ENCODE measurements around the gene RGPD6. TPM values are rescaled to one million over a fixed set of nuclear protein-coding genes. Genes with fewer than 3 reads are reported as not detected.
"Not testable (repeated sequence)": the region's sequence is repeated elsewhere in the genome, so short reads cannot be mapped to it uniquely, and the experiment has no call there.

The RGPD6 gene
- polyA plus RNA-seq (2013, experiment 1 of 2): 29.6 TPM
- polyA plus RNA-seq (2013, experiment 2 of 2): 34.1 TPM

DNA sequence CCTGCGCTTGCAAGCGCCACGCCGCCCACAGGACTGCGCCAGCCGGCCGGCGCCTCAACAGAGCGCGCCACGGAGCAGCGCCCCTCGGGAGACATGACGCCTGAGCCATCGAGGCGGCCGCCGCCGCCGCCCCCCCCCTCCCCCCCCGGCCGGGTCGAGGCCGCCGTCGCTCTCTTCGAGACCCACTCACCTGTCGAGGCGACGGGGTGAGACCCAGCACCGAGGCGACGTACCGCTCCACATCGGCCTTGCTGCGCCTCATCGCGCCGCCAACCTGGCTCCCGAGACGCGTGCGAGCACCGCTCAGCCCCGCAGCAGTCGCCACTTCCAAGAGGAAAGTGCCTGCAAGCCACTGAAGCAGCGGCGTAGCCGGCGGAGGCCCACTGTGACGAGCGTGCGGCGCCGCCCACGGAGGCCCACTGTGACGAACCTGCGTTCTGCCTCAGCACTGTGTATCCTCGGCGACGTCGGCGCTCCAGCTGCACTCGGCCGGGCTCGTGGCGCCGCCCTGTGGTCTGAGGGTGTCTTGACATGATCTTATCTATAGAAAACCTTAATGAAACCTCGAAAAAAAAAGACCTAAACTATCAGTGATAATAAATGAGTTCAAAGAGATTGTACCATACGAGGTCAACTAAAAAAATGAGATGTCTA lies at the start of gene RGPD6:
RGPD6 (minus strand) TSS at position 460 of the 654 bp plus-strand sequence; CDS start at position 262, 198 bp downstream.
- H3K9me3 ChIP-seq (ENCODE audit: control insufficient read depth, low read length): not testable (repeated sequence)

DNA sequence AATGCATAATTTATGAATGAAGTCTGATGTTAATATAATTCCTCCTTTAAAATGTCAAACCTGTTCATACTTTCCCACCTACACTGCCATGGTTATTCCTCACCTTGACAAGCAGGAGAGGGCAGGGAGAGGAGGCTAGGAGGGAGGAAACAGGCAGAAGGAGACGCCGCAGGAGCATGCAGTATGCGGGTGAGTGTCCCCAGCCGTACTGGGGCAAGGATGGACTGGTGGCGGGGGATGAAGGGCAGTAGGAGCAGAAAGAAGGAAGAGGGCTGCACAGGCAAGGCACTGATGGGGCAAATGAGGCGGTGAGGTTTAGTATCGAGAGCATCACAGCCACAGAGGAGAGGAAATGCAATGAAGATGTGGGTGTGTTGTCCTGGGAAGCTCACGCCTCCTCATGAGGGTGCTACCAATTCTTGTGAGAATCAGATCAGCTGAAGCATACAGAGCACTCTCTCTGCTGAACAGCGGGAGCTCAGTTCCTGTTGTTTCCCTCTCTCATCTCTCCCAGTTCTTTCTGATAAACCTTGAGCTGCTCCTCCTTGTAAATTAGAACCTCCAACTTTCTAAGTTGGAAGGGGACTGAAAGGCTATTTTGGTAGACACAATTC lies 42.4 kb upstream of the RGPD6 start:
- H3K36me3 ChIP-seq (ENCODE audit: control insufficient read depth, insufficient read depth, low read length); H3K4me3 ChIP-seq (ENCODE audit: extremely low read depth, insufficient read depth, low read length, poor library complexity, severe bottlenecking); H3K27ac ChIP-seq (ENCODE audit: low read depth, low read length, severe bottlenecking); H3K4me1 ChIP-seq (ENCODE audit: control insufficient read depth, insufficient read depth, low read length, poor library complexity, severe bottlenecking); H3K9me3 ChIP-seq (ENCODE audit: control insufficient read depth, low read length): not testable (repeated sequence)
- no CpG with 5 or more reads among the region's 9 CpGs for WGBS, 2 experiments (ENCODE audit: insufficient coverage in 2 of 2)

More for the DNA sequence above, at the start of gene RGPD6:
- H3K36me3 ChIP-seq (ENCODE audit: control insufficient read depth, insufficient read depth, low read length); H3K4me1 ChIP-seq (ENCODE audit: control insufficient read depth, insufficient read depth, low read length, poor library complexity, severe bottlenecking); H3K4me3 ChIP-seq (ENCODE audit: extremely low read depth, insufficient read depth, low read length, poor library complexity, severe bottlenecking); H3K27ac ChIP-seq (ENCODE audit: low read depth, low read length, severe bottlenecking): not testable (repeated sequence)
- WGBS, 2 experiments (ENCODE audit: insufficient coverage in 2 of 2): no CpG with 5 or more reads among the region's 70 CpGs

DNA sequence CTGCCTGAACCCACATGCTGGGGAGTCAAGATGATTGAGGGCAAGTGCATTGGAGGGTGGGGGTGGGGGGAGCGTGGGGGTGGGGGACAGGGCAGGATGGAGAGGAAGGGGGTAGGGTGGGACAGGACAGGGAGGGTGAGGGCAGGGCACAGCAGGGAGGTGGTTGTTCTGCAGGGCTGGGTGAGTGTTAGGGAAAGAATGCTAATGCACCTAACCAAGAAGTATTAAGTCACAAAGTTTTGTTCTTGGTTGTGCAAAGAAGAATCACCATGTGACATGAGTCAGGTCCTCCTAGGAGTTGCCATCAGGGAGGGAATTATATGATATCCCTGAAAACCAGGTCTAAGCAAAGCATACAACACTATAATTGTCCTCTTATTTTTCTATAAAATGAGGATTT lies 36.9 kb upstream of the RGPD6 start:
- H3K4me3 ChIP-seq (ENCODE audit: extremely low read depth, insufficient read depth, low read length, poor library complexity, severe bottlenecking); H3K27ac ChIP-seq (ENCODE audit: low read depth, low read length, severe bottlenecking); H3K36me3 ChIP-seq (ENCODE audit: control insufficient read depth, insufficient read depth, low read length); H3K4me1 ChIP-seq (ENCODE audit: control insufficient read depth, insufficient read depth, low read length, poor library complexity, severe bottlenecking); H3K9me3 ChIP-seq (ENCODE audit: control insufficient read depth, low read length): not testable (repeated sequence)
- WGBS, 2 experiments (ENCODE audit: insufficient coverage in 2 of 2): no CpG with 5 or more reads among the region's 1 CpG

DNA sequence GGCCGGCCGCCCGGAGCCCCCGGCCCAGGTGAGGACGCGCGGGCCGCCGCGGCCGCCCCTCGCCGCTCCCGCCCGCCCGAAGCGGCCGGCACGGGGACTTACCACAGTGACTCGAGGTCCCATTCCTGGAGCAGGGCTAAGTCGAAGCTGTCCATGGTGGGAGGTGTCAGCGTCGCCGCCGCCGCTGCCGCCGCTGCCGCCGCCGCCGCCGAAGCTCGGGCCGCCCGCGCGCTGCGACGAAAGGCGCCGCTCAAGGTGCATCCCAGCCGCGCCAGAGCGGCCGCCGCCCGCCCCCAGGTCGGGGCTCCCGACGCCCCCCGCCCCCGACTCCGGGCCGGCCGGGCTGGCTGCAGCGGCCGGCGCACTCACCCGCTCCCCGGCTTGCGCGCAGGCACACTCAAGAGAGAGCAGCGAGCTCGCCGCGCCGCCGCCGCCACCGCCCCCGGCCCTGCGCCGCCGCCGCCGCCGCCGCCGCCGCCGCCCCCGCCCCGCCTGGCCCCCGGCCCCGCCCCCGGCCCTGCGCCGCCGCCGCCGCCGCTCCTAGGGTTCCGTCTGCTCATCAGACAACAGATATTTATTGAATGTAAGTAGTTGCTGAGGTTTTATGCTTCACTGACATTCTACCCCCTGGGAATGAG lies 33.7 kb upstream of the RGPD6 start:
- H3K9me3 ChIP-seq (ENCODE audit: control insufficient read depth, low read length); H3K4me3 ChIP-seq (ENCODE audit: extremely low read depth, insufficient read depth, low read length, poor library complexity, severe bottlenecking); H3K36me3 ChIP-seq (ENCODE audit: control insufficient read depth, insufficient read depth, low read length); H3K27ac ChIP-seq (ENCODE audit: low read depth, low read length, severe bottlenecking); H3K4me1 ChIP-seq (ENCODE audit: control insufficient read depth, insufficient read depth, low read length, poor library complexity, severe bottlenecking): not testable (repeated sequence)
- WGBS, 2 experiments (ENCODE audit: insufficient coverage in 2 of 2): 0% methylated on average over 10 of the region's 94 CpGs; no CpG with 5 or more reads in 1 of the 2 experiments

DNA sequence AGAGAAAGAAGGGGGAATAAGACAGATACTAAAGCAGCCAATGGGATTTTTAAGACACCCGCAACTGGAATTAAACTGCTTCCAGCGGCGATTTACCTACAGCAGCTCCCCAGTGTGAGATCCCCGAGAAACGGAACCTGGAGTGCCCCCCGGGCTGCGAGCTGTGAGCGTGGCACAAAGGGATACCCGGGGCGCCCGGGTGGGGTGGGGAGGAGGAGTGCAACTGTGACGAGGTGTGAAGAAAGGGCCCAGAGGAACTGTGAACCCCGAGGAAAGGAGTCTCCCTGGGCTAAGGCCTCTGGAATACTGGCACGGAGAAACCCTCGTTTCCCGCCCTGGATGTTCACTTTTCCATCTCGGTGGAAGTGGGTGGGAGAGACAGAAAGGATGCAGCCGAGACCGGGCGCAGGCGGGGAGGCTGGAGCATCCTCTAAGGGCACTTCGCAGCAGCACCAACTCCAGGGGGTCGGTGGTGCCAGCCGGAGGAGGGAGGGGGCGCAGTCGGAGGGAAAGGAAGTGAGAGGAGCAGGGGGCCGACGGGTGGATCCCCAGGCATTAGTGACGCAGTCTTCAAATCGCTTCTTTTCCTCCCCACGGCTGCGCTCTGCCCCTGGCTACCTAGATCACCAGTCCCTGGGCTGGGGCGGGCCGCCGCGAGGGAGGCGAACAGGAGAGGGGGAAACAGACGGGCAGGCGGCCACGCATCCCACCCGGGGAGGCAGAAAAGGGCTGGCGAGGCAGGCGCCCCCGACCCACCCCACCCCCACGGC lies 33.0 kb upstream of the RGPD6 start:
- H3K36me3 ChIP-seq (ENCODE audit: control insufficient read depth, insufficient read depth, low read length); H3K4me1 ChIP-seq (ENCODE audit: control insufficient read depth, insufficient read depth, low read length, poor library complexity, severe bottlenecking); H3K9me3 ChIP-seq (ENCODE audit: control insufficient read depth, low read length); H3K27ac ChIP-seq (ENCODE audit: low read depth, low read length, severe bottlenecking): not testable (repeated sequence)
- H3K4me3 ChIP-seq (ENCODE audit: extremely low read depth, insufficient read depth, low read length, poor library complexity, severe bottlenecking): peak overlapping the region; percentile 2
- no CpG with 5 or more reads among the region's 45 CpGs for WGBS, 2 experiments (ENCODE audit: insufficient coverage in 2 of 2)

DNA sequence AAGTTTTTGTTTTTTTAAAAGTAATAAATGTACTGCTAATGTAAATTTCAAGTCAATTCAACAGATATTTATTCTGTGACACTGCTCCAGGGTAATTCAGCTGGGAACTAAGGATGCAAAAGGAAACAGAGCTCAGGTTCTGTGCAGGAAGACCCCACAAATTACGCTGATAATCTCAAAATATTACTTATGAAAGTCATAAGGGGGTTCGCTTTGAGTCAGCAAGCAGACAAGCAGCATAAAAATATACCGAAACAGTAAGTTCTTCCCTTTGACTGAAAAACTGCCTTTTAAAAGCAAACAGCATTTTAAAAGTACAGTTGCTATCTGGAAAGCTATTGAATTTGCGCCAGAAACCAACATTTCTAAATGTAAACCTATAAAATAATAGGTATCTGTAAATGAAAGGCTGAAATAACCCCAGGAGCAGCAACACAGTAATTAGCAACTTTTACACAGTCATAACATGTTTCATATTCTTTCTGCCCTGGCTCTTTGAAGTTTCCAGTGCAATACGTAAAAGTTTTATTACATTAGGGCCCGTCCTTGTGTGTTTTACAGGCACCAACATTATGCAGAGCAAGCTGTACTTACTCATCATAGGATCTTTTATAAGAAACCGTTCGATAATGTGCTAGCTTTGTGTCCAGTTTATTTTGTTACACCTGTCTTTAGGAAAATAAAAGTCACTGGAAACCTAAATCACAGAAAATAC lies 31.9 kb upstream of the RGPD6 start:
- not testable (repeated sequence) for H3K36me3 ChIP-seq (ENCODE audit: control insufficient read depth, insufficient read depth, low read length); H3K4me3 ChIP-seq (ENCODE audit: extremely low read depth, insufficient read depth, low read length, poor library complexity, severe bottlenecking); H3K9me3 ChIP-seq (ENCODE audit: control insufficient read depth, low read length); H3K27ac ChIP-seq (ENCODE audit: low read depth, low read length, severe bottlenecking); H3K4me1 ChIP-seq (ENCODE audit: control insufficient read depth, insufficient read depth, low read length, poor library complexity, severe bottlenecking)
- no CpG with 5 or more reads among the region's 8 CpGs for WGBS, 2 experiments (ENCODE audit: insufficient coverage in 2 of 2)

DNA sequence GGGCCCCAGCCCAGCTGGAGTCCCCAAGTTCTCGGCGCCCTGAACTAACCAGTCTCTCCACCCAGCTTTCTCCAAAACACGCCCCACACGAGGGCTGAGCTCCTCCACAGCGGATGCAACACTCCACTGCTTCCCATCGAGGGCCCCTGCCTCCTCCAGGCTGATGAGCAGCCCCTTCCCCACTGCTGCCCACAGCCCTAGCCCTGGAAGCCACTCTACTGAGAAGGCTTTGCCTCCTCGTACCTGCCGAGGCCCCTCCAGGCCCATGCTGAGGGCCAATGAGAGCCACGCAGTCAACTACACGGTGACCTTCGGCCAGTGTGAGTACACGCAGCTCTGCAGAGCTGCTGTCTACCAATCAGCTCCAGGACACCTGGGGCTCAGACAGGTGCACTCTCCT lies 28.0 kb upstream of the RGPD6 start:
- not testable (repeated sequence) for H3K36me3 ChIP-seq (ENCODE audit: control insufficient read depth, insufficient read depth, low read length); H3K4me1 ChIP-seq (ENCODE audit: control insufficient read depth, insufficient read depth, low read length, poor library complexity, severe bottlenecking); H3K9me3 ChIP-seq (ENCODE audit: control insufficient read depth, low read length); H3K27ac ChIP-seq (ENCODE audit: low read depth, low read length, severe bottlenecking); H3K4me3 ChIP-seq (ENCODE audit: extremely low read depth, insufficient read depth, low read length, poor library complexity, severe bottlenecking)
- WGBS, 2 experiments (ENCODE audit: insufficient coverage in 2 of 2): 79 to 100% methylated on average over 2 to 4 of the region's 12 CpGs

DNA sequence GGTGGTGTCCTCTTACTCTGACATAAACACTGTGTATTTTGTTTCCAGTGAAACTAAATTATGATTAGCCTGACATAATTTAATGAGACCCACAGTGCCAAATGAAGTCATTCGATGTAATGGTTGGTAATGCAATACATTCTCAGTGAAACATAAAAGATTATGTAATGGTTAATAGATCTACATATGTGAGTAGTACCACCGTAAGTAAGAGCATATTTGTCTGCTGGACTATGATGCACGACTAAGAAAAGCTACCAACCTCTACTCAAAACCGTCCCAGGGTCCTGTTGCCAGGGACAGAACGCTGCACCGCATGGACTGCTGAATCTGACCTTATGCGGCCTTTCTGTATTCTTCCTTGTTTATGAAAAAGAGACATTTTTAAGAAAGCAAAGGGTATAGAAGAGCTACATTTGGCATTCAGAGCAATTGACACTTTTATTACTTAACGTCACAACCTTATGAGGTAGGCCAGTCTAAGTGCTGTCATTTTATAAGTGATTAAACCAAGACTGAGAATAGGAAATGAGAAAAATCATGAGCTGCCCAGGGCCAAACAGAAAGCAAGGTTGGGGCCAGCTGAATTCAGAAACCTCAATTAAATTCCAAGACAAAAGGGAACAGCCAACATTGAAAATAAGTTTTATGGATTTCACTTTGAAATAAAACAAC lies 27.0 kb upstream of the RGPD6 start:
- not testable (repeated sequence) for H3K4me1 ChIP-seq (ENCODE audit: control insufficient read depth, insufficient read depth, low read length, poor library complexity, severe bottlenecking); H3K27ac ChIP-seq (ENCODE audit: low read depth, low read length, severe bottlenecking); H3K9me3 ChIP-seq (ENCODE audit: control insufficient read depth, low read length); H3K4me3 ChIP-seq (ENCODE audit: extremely low read depth, insufficient read depth, low read length, poor library complexity, severe bottlenecking); H3K36me3 ChIP-seq (ENCODE audit: control insufficient read depth, insufficient read depth, low read length)
- no CpG with 5 or more reads among the region's 8 CpGs for WGBS, 2 experiments (ENCODE audit: insufficient coverage in 2 of 2)

DNA sequence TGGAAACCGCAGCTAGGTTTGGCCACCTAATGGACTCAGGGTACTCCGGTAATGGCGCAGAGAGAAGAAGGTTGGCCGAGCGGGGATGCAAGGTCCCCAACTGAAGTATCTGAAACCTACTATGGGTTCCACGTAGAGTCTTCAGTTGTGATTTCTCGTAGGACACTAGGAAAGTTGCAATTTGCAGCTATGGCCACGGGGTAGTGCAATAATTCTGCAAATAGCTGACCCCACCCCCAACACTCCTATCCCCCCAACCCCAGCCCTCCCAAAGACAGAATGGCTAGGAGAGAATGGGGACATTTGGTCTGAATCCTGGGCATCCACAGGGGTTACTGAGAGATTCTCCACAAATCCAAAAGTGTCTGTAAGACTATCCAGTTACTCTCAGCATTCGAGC lies 25.1 kb upstream of the RGPD6 start:
- WGBS, 2 experiments (ENCODE audit: insufficient coverage in 2 of 2): no CpG with 5 or more reads among the region's 9 CpGs
- H3K4me3 ChIP-seq (ENCODE audit: extremely low read depth, insufficient read depth, low read length, poor library complexity, severe bottlenecking); H3K4me1 ChIP-seq (ENCODE audit: control insufficient read depth, insufficient read depth, low read length, poor library complexity, severe bottlenecking); H3K36me3 ChIP-seq (ENCODE audit: control insufficient read depth, insufficient read depth, low read length); H3K27ac ChIP-seq (ENCODE audit: low read depth, low read length, severe bottlenecking); H3K9me3 ChIP-seq (ENCODE audit: control insufficient read depth, low read length): not testable (repeated sequence)

DNA sequence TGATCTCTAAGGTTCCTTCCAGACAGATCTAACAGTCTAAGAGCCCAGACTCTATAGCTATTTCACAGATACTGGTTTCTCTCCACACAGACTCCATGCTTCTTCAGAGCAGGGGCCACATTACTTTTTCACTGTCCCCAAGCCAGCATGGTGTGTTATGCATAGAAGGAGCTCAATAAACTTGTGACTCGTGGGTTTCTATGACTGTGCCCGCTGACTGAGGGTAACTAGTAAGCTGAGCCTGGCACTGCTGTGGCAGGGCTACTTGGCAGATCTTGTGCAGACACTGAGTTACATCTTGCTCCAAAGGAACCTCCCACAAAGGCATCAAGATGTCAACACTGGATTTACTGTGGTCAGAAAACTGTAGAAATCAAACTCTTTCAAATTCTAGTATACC lies 15.0 kb upstream of the RGPD6 start:
- no CpG with 5 or more reads among the region's 2 CpGs for WGBS, 2 experiments (ENCODE audit: insufficient coverage in 2 of 2)

More for the DNA sequence above, 15.0 kb upstream of the RGPD6 start:
- not testable (repeated sequence) for H3K4me1 ChIP-seq (ENCODE audit: control insufficient read depth, insufficient read depth, low read length, poor library complexity, severe bottlenecking); H3K9me3 ChIP-seq (ENCODE audit: control insufficient read depth, low read length); H3K27ac ChIP-seq (ENCODE audit: low read depth, low read length, severe bottlenecking); H3K36me3 ChIP-seq (ENCODE audit: control insufficient read depth, insufficient read depth, low read length); H3K4me3 ChIP-seq (ENCODE audit: extremely low read depth, insufficient read depth, low read length, poor library complexity, severe bottlenecking)
